NCI-H226 (cell line): Measurements from ENCODE around the gene SPR.

Source experiments
- DNase-seq: peaks from one replicate; pipeline ENCODE4 v3.0.0-alpha.2; 2015

Gene SPR

GRCh38 chr2:72916743-72917137, 29.5 kb downstream of the SPR start:
- DNase-seq, result no peak

GRCh38 chr2:72917138-72917876, 30.1 kb downstream of the SPR start, which contains the start of gene EMX1:
Gene EMX1 (plus strand): TSS chr2:72917519. CDS start chr2:72917853, 334 bp downstream.
- DNase-seq, result peak; percentile 74

GRCh38 chr2:72917877-72918553, 30.8 kb downstream of the SPR start:
- DNase-seq, result no peak

- DNase-seq, result no peak
These were observed 32.5 kb downstream of the SPR start for GRCh38 chr2:72919414-72920317.

DNA sequence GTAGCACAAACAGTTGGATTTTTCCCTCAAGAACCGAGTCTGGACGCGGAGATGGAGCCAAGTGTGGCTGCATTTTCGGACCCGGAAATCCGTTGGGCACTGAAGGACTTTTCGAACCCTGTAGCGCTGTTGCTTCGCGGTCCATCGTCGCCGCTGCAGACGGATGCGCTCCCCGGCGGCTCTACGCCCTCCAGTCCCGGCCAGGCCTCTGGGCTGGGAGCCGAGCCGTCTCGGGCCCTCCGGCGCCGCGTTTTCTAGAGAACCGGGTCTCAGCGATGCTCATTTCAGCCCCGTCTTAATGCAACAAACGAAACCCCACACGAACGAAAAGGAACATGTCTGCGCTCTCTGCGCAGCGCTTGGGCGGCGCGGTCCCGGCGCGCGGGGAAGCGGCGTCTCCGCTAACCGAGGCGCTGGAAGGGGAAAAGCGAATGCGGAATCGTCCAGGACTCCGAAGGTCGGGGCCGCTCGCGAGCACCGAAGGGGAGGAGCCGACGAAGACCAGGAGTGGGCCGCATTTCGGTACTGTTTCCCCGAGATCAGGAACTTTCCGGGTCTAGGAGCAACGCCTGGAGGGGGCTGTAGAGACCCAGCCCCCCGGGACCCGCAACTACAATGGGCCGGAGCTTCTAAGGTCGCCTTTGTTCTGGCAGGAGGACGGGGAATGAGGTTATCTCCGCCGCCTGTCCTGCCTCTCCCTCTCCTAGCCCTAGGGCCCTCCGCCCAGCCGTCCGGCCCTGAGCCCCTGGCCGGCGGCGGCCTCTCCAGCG, 33.3 kb downstream of the SPR start:
- no peak for DNase-seq

DNA sequence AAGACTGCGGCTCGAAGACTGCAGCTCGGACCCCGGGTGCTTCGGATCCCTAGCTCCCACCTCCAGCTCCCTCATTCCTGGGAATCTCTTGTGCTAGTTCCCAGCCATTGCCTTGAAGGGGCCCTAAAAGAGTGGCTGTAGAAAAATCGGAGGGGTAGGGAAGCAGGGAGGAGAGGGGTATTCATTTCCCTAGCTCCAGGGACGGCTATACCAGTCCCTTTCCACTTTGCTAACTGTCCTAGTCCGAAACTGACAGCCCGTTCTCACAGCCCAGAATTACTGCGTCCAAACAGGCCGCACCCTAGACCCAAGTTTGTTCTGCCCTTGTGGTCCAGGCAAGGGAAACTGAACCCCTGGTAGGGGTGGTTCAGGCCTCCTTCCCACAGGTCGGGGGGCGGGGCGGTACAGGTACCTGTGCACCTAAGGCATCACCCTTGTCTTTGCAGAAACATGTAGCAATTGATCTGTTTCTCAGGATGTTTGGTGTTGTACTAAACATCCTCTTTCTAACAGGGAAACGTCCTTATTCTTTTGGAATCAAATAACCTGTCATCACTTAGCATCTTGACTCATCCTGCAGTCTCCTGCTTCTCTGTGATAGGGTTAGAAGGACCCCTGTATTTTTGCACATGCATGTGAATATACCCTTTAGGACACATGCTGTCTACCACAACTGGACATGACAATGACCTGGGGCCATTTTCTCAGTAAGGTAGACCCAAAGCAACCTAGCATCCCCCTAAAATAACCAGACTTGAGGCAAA, 34.1 kb downstream of the SPR start:
- no peak for DNase-seq

DNA sequence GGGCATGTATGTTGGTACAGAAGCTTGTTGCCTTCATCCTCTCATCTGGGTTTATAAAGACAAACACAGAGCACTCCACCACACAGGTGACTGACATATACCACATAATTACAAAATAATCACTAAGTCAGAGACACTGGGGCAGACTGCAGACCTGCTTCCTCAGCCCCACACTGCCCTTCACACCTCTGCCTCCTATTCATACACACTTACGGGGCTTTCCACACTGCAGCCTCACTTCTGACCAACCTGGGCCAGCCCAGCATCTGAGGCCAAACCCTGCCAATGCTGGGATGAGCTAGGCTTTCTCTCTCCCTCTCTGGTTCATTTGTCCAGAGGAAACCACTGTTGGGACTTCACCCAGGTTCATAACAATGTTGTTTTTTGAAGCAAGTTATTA, 34.6 kb downstream of the SPR start:
- DNase-seq, result no peak

DNA sequence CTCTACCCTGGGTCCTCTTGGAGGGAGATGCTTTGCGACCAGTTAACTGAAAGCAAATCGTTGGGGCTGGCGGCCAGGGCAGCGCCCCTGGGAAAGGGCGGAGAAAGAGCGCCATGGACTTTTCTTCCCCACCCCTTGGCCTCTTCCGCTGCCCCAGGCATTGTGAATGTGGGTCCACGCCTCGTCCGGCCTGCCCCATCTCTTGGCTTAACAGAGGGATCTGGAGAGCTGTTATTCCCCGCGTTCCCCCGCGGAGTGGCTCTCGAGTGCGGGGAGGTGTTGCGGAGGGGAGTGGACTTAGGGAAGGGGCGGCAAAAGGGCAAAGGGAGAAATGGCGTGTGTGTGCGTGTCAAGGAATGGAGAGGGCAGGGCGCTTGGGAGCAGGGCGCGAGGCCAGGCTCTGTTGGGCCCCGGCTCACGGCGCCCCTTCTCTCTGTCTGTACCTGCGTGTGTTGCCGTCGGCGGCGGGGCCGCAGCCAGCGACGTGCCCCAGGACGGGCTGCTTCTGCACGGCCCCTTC, 36.7 kb downstream of the SPR start:
- no peak for DNase-seq

DNA sequence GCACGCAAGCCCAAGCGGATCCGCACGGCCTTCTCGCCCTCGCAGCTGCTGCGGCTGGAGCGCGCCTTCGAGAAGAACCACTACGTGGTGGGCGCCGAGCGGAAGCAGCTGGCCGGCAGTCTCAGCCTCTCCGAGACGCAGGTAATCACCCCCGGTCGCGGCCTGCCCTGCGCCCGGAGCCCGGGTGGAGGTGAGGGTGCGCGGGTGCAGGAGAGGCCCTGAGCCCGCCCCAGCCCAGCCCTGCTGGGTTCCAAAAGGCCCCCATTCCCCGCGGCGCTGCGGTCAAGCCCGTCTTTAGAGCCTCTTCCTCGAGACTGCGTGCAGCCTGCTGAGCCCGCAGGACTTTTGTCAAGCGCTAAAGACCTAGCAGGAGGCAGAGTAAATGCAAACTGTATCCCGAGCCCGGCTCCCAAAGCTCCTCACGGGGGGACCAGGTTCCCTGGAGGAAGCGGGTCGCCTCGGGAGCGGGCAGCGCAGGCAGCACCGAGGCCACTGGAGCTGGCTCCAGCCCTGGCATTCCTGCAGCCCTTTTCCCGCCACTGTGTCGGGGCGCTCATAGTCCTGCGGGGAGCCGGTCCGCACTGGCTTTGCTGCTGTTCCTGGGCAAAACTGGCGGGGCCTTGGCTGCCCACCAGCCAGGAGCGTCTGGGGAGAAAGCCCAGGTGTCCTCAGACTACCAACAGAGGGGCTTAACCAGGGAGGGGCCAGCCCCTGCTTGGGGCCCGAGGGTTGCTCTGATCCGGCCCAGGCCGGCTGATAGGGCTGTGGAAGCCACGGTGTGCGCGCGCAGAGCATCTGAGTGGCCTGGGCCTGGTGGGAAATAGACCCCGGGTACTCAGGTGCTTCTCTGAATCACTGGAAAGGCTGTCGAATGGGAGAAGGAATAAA, 37.4 kb downstream of the SPR start:
- no peak for DNase-seq

DNA sequence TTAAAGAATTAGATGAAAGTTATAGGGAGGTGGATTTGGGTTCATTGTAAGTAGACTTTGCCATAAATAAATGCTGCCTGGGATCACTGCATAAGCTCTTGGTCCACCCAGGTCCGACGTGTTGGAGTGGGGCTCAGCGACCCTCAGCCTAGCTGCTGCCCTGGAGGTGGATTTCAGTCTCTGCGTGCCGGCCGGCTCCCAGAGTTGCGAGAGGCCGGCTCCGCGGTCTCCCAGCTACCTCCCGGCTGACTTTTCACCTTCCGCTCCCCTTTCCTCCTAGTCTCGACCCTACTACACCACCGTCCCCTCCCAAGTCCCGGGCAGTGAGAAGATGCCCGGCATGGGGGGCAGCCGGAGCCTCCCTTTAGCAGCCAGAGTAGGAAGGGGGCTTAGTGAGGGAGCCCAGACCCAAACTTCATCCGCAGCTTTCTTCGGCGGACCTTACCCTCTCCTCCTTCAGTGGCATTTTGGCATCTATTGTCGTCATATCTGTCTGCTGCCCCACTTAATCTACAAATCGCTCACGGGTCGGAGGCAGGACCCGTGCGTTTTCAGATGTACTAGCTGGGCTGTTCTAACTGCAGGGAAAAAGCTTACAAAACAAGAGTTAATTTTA, 38.2 kb downstream of the SPR start:
- no peak for DNase-seq

DNA sequence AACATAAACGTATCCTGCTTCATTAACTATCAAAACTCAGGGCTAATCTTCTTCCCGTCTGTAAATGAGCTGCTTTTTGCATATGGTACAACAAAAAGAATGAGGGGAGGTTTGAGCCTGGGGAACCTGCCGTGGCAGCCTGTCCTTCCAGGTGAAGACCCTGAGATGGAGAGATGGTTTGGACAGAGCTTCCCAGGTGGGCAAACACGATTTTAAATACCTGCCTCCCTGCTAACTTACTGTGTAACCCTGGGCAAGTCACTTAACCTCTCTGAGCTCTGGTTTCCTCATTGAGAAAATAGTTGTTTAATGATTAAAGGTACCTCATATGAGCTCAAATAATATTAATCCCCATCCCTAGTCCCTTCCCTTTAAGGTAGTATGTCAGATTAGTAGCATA, 39.2 kb downstream of the SPR start:
- DNase-seq, result no peak

GRCh38 chr2:72926811-72927465, 39.7 kb downstream of the SPR start:
- no peak for DNase-seq

- DNase-seq, result no peak
These were observed 40.7 kb downstream of the SPR start for GRCh38 chr2:72927619-72928550.

DNA sequence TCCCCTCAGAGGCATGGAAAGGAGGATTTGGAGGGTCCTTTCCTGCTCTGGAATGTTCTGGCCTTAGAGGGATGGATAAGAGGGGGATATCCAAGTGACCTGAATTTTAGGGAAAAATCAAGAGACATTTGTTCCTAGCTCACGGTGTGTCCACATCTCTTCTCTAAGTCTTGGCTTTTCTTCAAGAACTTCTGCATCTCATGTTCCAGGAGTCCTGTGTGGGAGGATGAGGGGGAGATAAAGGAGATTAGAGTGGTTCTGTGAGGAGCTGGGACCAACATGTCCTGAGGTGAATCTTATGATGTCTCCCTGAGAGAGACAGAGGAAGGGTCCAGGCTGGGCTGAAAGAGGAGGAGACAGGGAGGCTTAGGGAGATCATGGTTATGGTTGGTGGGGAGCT, 41.8 kb downstream of the SPR start:
- no peak for DNase-seq

DNA sequence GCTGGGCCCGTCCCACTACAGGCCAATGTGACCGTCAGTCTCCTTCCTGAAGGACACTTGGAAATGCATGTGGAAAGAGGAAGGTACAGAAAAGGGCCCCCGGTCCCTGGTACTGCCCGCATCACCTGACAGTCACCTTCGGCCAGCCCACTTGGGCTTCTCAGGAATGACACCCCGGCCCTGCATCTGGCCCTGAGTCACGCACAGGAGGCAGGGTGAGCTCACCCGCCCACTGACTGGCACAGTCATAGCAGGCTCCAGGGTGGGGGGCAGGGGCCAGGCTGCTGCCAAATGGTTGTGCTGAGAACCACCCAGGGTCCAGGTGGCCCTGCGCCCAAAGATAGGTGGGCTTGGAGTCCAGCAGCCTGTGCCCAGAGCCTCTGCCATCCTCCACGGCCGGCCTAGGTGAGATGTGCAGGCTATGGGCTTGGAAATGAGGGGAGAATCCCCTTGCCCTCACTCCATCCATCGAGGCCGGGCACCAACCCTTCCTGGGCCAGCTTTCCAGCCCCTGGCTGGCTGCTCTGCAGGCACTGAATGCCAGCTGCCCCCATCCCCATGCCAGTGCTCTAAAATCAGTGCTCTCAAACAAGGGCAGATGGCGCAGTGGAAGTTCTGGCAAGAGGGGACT, 44.2 kb downstream of the SPR start:
- DNase-seq, result peak; percentile 45

GRCh38 chr2:72932045-72932740, 45.0 kb downstream of the SPR start:
- no peak for DNase-seq

DNA sequence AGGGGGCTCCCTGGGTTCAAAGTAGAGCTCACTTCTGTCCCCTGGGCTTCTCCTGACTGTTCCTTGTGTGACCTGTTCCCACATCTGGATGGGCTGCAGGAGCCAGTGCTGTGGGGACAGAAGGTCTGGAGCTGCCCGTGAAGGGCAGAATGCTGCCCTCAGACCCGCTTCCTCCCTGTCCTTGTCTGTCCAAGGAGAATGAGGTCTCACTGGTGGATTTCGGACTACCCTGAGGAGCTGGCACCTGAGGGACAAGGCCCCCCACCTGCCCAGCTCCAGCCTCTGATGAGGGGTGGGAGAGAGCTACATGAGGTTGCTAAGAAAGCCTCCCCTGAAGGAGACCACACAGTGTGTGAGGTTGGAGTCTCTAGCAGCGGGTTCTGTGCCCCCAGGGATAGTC, 45.6 kb downstream of the SPR start:
- no peak for DNase-seq
